ENCODE data around the gene MRGPRX3. TPM values are rescaled to one million over a fixed set of nuclear protein-coding genes. Genes with fewer than 3 reads are reported as not detected.

Gene MRGPRX3
- total and polyA plus RNA-seq, 2 of the 4 experiments (the other 2 are of a cell fraction): not detected

DNA sequence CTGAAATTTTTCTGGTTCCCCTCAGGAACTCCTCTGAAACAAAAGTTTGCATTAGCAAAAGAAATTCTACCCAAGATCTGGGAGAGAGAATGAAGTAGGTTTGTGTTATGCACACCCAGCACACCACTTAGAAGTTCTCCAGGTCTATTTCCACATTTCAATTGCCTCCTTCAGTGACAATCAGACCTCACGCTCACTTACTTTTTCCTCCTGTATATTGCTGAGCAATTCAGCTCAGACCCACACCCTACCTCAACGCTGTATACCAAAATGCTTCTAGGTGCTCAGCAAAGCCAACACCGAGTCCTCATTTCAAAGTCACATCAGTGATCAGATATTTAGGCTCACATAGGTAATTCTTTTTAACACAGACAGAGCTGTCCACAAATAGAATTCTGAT, 19.2 kb downstream of the MRGPRX3 start:
- intact Hi-C loops (cut with micrococcal nuclease) (no loop called here), dilution Hi-C loops (cut with HindIII; ENCODE audit: low sequenced_read_pairs, unreplicated experiment) (no loop called here), in situ Hi-C loops (cut with MboI; ENCODE audit: low sequenced_read_pairs) (no loop called here)
- Histone ChIP-seq H2AFZ (replicated peaks; ENCODE audit: low read length, poor library complexity) (no peak overlapping the region), H3K36me3 (ENCODE audit: control insufficient read depth, insufficient read depth, low read length) (no peaks in the 10 kb centered on the region), H2BK20ac (ENCODE audit: low read depth, low read length) (no peak overlapping the region), H3K4ac (ENCODE audit: low read depth, low read length) (no peak overlapping the region), H3K23ac (ENCODE audit: low read depth, low read length) (no peak overlapping the region), H2BK120ac (ENCODE audit: low read depth, low read length) (no peak overlapping the region), H3K4me2 (ENCODE audit: low read depth, low read length) (no peak overlapping the region), H3K9me1 (ENCODE audit: insufficient read depth, low read length) (no peaks in the 10 kb centered on the region), H3K18ac (ENCODE audit: low read depth, low read length) (no peak overlapping the region), H3K9ac (ENCODE audit: low read depth, low read length) (no peak overlapping the region), H3K9me3 (ENCODE audit: control insufficient read depth, insufficient read depth, low read length) (no peaks in the 10 kb centered on the region), H3K4me3 (ENCODE audit: insufficient read depth, low read depth, low read length) (no peak overlapping the region), H4K20me1 (ENCODE audit: insufficient read depth, low read length) (no peaks in the 10 kb centered on the region), H2AK9ac (replicated peaks; ENCODE audit: low read depth, low read length, poor library complexity) (no peak overlapping the region), H3K4me1 (ENCODE audit: control insufficient read depth, insufficient read depth, low read length) (no peaks in the 10 kb centered on the region), H3K14ac (replicated peaks; ENCODE audit: low read depth, low read length) (no peak overlapping the region), H3K79me1 (ENCODE audit: low read depth in 1 of 2, low read length in 2 of 2) (no peaks in the 10 kb centered on the region), H2AK5ac (ENCODE audit: low read depth, low read length) (no peak overlapping the region), H2BK15ac (ENCODE audit: low read depth, low read length) (no peak overlapping the region), H4K91ac (ENCODE audit: insufficient read depth, low read depth, low read length) (no peak overlapping the region), H3K56ac (ENCODE audit: extremely low read depth, insufficient read depth, low read length) (no peak overlapping the region), H3K27me3 (ENCODE audit: control insufficient read depth, insufficient read depth, low read length) (no peaks in the 10 kb centered on the region), H4K5ac (ENCODE audit: low read depth, low read length) (no peak overlapping the region), H4K8ac (ENCODE audit: low read depth in 2 of 2, low read length in 2 of 2) (no peak overlapping the region), H3K27ac (ENCODE audit: insufficient read depth, low read length) (no peak overlapping the region), H2BK5ac (ENCODE audit: low read depth, low read length, poor library complexity, severe bottlenecking) (no peak overlapping the region)
- TF ChIP-seq FOS (IDR thresholded peaks at IDR 0.05; ENCODE audit: low read depth, low read length): no peak
- no peak for TF ChIP-seq MXI1 (IDR thresholded peaks at IDR 0.05; ENCODE audit: borderline replicate concordance, low read depth, low read length)
- no CpG with 5 or more reads among the region's 3 CpGs for WGBS, 2 experiments (ENCODE audit: extremely low coverage in 2 of 2, insufficient read length in 1 of 2)
- ATAC-seq (ENCODE audit: low read depth) (no peak), DNase-seq (no peak)
- ChIA-PET CTCF (no interaction called here), POLR2A (ENCODE audit: unreplicated experiment) (no interaction called here)
- BruUV-seq (replicated peaks): no TSS peak

Measured in IMR-90 (cell line).